ENCODE data around the gene PIK3R6.

- TF ChIP-seq CTCF (IDR thresholded peaks at IDR 0.05) (no peak), POLR2A (IDR thresholded peaks at IDR 0.05) (no peak)
These were observed 109.3 kb downstream of the PIK3R6 start, which contains the start of gene SPDYE4 for GRCh38 chr17:8758137-8758596.
